HepG2 (cell line): ENCODE measurements around the gene SCYL1. TPM values are rescaled to one million over a fixed set of nuclear protein-coding genes. Genes with fewer than 3 reads are reported as not detected.

Source experiments
- CAMTA2 ChIP-seq: sonication (generic); formaldehyde crosslinking; IDR thresholded peaks from 2 replicates; pipeline ENCODE4 v1.4.0; 2020; ENCODE audit warnings: mild to moderate bottlenecking, missing genetic modification reagents, borderline replicate concordance
- GTF3A ChIP-seq: sonication (generic); formaldehyde crosslinking; conservative IDR thresholded peaks from 2 replicates; pipeline ENCODE4 v1.4.0; 2020; ENCODE audit warnings: mild to moderate bottlenecking, missing genetic modification reagents
- IKZF4 ChIP-seq: sonication (generic); formaldehyde crosslinking; IDR thresholded peaks from 2 replicates; pipeline ENCODE4 v1.5.1; 2020; ENCODE audit warnings: borderline replicate concordance, mild to moderate bottlenecking, low read depth, missing genetic modification reagents; ENCODE audit errors: not compliant biosample characterization
- MYNN ChIP-seq: sonication (generic); formaldehyde crosslinking; IDR thresholded peaks from 2 replicates; pipeline ENCODE4 v1.4.0; 2020; ENCODE audit warnings: mild to moderate bottlenecking, low read depth, missing genetic modification reagents
- NFATC3 ChIP-seq: sonication (generic); formaldehyde crosslinking; IDR thresholded peaks from 2 replicates; pipeline ENCODE4 v1.5.1; 2020; ENCODE audit warnings: mild to moderate bottlenecking, missing genetic modification reagents
- ZFP82 ChIP-seq: sonication (generic); formaldehyde crosslinking; IDR thresholded peaks from 2 replicates; pipeline ENCODE4 v1.5.1; 2020; ENCODE audit warnings: mild to moderate bottlenecking, missing genetic modification reagents, borderline replicate concordance
- ZNF367 ChIP-seq: sonication (generic); formaldehyde crosslinking; IDR thresholded peaks from 2 replicates; pipeline ENCODE4 v1.4.0; 2020; ENCODE audit warnings: missing genetic modification reagents, borderline replicate concordance
- ZNF484 ChIP-seq: sonication (generic); formaldehyde crosslinking; IDR thresholded peaks from 2 replicates; pipeline ENCODE4 v1.5.1; 2020; ENCODE audit warnings: mild to moderate bottlenecking, low read depth, missing genetic modification reagents, borderline replicate concordance
- ZNF589 ChIP-seq: sonication (generic); formaldehyde crosslinking; conservative IDR thresholded peaks from 2 replicates; pipeline ENCODE4 v1.8.0; 2022; ENCODE audit warnings: mild to moderate bottlenecking, moderate library complexity, missing genetic modification reagents
- polyA plus RNA-seq, 8 experiments: library from polyadenylated mRNA; depleted of rRNA in 3 of 8; stranded (reverse) in 7 of 8; unstranded in 1 of 8; fragments of >200 nt; fragmentation: Illumina TruSeq in 4 of 8; extraction: Trizol in 4 of 8; gene quantifications; 2 replicates each; pipeline versions ENCODE4 v1.2.1 to v1.2.3, GENCODE V29; 2011 to 2016; ENCODE audit warnings: low read depth in 4 of 8, missing spikeins in 1 of 8, mixed read lengths in 1 of 8; ENCODE audit not compliant: insufficient read depth in 1 of 8
- total RNA-seq, 5 experiments: library from RNA; depleted of rRNA; stranded (reverse); fragments of >200 nt; fragmentation: Illumina TruSeq; extraction: Trizol; gene quantifications; 2 replicates each; pipeline ENCODE4 v1.2.3, GENCODE V29; 2016; ENCODE audit warnings: low read depth in 1 of 5
- TF ChIP-seq, protein P1 (sequence below): sonication (generic); formaldehyde crosslinking; IDR thresholded peaks from 2 replicates; pipeline ENCODE4; 2020; ENCODE audit warnings: missing genetic modification reagents, mild to moderate bottlenecking, borderline replicate concordance
- TF ChIP-seq, protein P2 (sequence below): sonication (generic); formaldehyde crosslinking; conservative IDR thresholded peaks from 2 replicates; pipeline ENCODE4 v1.8.1; 2023; ENCODE audit warnings: missing genetic modification reagents
- TF ChIP-seq, protein P3 (sequence below), 2 experiments: sonication (generic) in 1 of 2; formaldehyde crosslinking in 1 of 2; IDR thresholded peaks; 2 replicates each; pipeline versions ENCODE4 v1.6.1 to v1.9.0; 2014 to 2022; ENCODE audit warnings: antibody characterized with exemption in 1 of 2, borderline replicate concordance in 1 of 2, inconsistent platforms in 1 of 2, low read depth in 1 of 2, missing genetic modification reagents in 1 of 2
- TF ChIP-seq, protein P4 (sequence below): IDR thresholded peaks from 2 replicates; pipeline ENCODE4 v1.6.1; 2016; ENCODE audit warnings: low read depth, control low read depth

The SCYL1 gene
- total and polyA plus RNA-seq, 2 of the 13 experiments (the other 11 are each of a cell fraction or from before 2014, with no cell fraction given): 65.9 to 103 TPM

DNA sequence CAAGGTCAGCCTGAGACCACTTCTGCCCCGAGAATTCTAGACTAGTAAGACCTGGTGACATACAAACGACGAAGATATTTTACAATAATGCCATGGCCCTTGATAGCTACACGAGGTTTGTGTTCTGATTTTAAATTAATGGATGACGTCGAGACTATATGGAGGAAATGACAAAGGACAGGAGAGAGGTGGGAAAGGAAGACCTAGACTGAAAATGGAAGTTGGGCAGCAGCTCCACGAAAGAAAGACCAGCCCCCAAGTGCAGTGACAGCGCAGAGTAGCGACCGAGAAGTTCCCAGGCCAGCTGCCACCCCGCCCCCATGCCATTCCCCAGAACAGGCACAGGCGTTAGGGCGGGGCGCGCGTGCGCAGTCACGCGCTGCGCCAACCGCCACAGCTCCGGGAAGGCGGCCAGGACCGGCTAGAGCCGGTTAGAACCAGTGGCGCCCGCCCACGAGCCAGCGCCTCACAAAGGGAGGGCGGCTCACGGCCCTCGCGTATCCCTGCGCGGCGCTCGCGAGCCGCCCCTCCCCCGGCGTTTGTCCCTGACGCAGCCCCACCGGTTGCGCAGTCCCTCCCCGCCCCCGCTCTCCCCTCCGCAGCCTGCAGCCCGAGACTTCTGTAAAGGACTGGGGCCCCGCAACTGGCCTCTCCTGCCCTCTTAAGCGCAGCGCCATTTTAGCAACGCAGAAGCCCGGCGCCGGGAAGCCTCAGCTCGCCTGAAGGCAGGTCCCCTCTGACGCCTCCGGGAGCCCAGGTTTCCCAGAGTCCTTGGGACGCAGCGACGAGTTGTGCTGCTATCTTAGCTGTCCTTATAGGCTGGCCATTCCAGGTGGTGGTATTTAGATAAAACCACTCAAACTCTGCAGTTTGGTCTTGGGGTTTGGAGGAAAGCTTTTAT, 27.5 kb upstream of the SCYL1 start (continued):
- TF ChIP-seq, protein P1, sequence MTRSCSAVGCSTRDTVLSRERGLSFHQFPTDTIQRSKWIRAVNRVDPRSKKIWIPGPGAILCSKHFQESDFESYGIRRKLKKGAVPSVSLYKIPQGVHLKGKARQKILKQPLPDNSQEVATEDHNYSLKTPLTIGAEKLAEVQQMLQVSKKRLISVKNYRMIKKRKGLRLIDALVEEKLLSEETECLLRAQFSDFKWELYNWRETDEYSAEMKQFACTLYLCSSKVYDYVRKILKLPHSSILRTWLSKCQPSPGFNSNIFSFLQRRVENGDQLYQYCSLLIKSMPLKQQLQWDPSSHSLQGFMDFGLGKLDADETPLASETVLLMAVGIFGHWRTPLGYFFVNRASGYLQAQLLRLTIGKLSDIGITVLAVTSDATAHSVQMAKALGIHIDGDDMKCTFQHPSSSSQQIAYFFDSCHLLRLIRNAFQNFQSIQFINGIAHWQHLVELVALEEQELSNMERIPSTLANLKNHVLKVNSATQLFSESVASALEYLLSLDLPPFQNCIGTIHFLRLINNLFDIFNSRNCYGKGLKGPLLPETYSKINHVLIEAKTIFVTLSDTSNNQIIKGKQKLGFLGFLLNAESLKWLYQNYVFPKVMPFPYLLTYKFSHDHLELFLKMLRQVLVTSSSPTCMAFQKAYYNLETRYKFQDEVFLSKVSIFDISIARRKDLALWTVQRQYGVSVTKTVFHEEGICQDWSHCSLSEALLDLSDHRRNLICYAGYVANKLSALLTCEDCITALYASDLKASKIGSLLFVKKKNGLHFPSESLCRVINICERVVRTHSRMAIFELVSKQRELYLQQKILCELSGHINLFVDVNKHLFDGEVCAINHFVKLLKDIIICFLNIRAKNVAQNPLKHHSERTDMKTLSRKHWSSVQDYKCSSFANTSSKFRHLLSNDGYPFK (CRISPR knock-in tag): peak; percentile 64; the same call in 1 of the 2 replicates
- TF ChIP-seq MYNN (CRISPR knock-in tag): no peak
- TF ChIP-seq NFATC3 (CRISPR knock-in tag): peak; percentile 17; the same call in 1 of the 2 replicates
- no peak for TF ChIP-seq CAMTA2 (CRISPR knock-in tag)
- TF ChIP-seq, protein P2, sequence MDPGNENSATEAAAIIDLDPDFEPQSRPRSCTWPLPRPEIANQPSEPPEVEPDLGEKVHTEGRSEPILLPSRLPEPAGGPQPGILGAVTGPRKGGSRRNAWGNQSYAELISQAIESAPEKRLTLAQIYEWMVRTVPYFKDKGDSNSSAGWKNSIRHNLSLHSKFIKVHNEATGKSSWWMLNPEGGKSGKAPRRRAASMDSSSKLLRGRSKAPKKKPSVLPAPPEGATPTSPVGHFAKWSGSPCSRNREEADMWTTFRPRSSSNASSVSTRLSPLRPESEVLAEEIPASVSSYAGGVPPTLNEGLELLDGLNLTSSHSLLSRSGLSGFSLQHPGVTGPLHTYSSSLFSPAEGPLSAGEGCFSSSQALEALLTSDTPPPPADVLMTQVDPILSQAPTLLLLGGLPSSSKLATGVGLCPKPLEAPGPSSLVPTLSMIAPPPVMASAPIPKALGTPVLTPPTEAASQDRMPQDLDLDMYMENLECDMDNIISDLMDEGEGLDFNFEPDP (CRISPR knock-in tag): no peak
- TF ChIP-seq, protein P3, sequence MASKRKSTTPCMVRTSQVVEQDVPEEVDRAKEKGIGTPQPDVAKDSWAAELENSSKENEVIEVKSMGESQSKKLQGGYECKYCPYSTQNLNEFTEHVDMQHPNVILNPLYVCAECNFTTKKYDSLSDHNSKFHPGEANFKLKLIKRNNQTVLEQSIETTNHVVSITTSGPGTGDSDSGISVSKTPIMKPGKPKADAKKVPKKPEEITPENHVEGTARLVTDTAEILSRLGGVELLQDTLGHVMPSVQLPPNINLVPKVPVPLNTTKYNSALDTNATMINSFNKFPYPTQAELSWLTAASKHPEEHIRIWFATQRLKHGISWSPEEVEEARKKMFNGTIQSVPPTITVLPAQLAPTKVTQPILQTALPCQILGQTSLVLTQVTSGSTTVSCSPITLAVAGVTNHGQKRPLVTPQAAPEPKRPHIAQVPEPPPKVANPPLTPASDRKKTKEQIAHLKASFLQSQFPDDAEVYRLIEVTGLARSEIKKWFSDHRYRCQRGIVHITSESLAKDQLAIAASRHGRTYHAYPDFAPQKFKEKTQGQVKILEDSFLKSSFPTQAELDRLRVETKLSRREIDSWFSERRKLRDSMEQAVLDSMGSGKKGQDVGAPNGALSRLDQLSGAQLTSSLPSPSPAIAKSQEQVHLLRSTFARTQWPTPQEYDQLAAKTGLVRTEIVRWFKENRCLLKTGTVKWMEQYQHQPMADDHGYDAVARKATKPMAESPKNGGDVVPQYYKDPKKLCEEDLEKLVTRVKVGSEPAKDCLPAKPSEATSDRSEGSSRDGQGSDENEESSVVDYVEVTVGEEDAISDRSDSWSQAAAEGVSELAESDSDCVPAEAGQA (IDR thresholded peaks at IDR 0.05; ENCODE audit: low read depth): no peak; the same call in 1 of the 2 replicates
- TF ChIP-seq, protein P3 (CRISPR knock-in tag; IDR thresholded peaks at IDR 0.05; ENCODE audit: borderline replicate concordance): no peak
- no peak for TF ChIP-seq GTF3A (CRISPR knock-in tag)
- TF ChIP-seq IKZF4 (CRISPR knock-in tag): no peak
- no peak for TF ChIP-seq ZNF367 (CRISPR knock-in tag)
- TF ChIP-seq, protein P4, sequence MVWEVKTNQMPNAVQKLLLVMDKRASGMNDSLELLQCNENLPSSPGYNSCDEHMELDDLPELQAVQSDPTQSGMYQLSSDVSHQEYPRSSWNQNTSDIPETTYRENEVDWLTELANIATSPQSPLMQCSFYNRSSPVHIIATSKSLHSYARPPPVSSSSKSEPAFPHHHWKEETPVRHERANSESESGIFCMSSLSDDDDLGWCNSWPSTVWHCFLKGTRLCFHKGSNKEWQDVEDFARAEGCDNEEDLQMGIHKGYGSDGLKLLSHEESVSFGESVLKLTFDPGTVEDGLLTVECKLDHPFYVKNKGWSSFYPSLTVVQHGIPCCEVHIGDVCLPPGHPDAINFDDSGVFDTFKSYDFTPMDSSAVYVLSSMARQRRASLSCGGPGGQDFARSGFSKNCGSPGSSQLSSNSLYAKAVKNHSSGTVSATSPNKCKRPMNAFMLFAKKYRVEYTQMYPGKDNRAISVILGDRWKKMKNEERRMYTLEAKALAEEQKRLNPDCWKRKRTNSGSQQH: no peak
- TF ChIP-seq ZNF589: no peak; the same call in 1 of the 2 replicates
- TF ChIP-seq ZFP82 (CRISPR knock-in tag): no peak; the same call in none of the 2 replicates
- no peak for TF ChIP-seq ZNF484 (CRISPR knock-in tag)
